ENCODE data around the gene DDX31. TPM values are rescaled to one million over a fixed set of nuclear protein-coding genes. Genes with fewer than 3 reads are reported as not detected.
"Not testable (repeated sequence)": the region's sequence is repeated elsewhere in the genome, so short reads cannot be mapped to it uniquely, and the experiment has no call there.

Gene DDX31
- total and polyA plus RNA-seq, 2 donors = 9.9 to 11.8 TPM

- H3K4me3 ChIP-seq (ENCODE audit: low read length in 2 of 2) = no peak overlapping the region
- DNase-seq (ENCODE audit: low read depth in 6 of 9, low spot score in 9 of 9) = no peak
- peaks cover 48 to 91% of the 10 kb centered on the region in 2 donors for H3K27me3 ChIP-seq (ENCODE audit: control insufficient read depth in 2 of 2, insufficient read depth in 1 of 2, low read length in 1 of 2)
- no peak overlapping the region for H3K27ac ChIP-seq (ENCODE audit: low read depth in 1 of 2, low read length in 1 of 2)
- H3K4me1 ChIP-seq (ENCODE audit: control insufficient read depth in 2 of 2, insufficient read depth in 2 of 2, low read length in 2 of 2) = peaks cover 4 to 9% of the 10 kb centered on the region in 2 donors
- H3K36me3 ChIP-seq (ENCODE audit: control insufficient read depth in 2 of 2, insufficient read depth in 2 of 2, low read length in 1 of 2) = no peaks in the 10 kb centered on the region
- H3K9me3 ChIP-seq (ENCODE audit: control insufficient read depth in 2 of 2, insufficient read depth in 1 of 2, low read length in 1 of 2) = no peaks in the 10 kb centered on the region
Measured at GRCh38 chr9:132577119-132577518, 92.7 kb downstream of the DDX31 start.

GRCh38 chr9:132575811-132576210 lies 94.0 kb downstream of the DDX31 start:
- Histone ChIP-seq H3K4me3 (ENCODE audit: low read length in 2 of 2) (no peak overlapping the region), H3K36me3 (ENCODE audit: control insufficient read depth in 2 of 2, insufficient read depth in 2 of 2, low read length in 1 of 2) (no peaks in the 10 kb centered on the region), H3K27me3 (ENCODE audit: control insufficient read depth in 2 of 2, insufficient read depth in 1 of 2, low read length in 1 of 2) (peaks cover 37 to 89% of the 10 kb centered on the region in 2 donors), H3K4me1 (ENCODE audit: control insufficient read depth in 2 of 2, insufficient read depth in 2 of 2, low read length in 2 of 2) (no peaks in the 10 kb centered on the region), H3K27ac (ENCODE audit: low read depth in 1 of 2, low read length in 1 of 2) (no peak overlapping the region), H3K9me3 (ENCODE audit: control insufficient read depth in 2 of 2, insufficient read depth in 1 of 2, low read length in 1 of 2) (no peaks in the 10 kb centered on the region)
- 85% methylated on average over 5 of the region's 5 CpGs for WGBS
- DNase-seq (ENCODE audit: low read depth in 6 of 9, low spot score in 9 of 9) = no peak

- WGBS = 15% methylated on average over 16 of the region's 16 CpGs
- no peaks in the 10 kb centered on the region for H3K9me3 ChIP-seq (ENCODE audit: control insufficient read depth in 2 of 2, insufficient read depth in 1 of 2, low read length in 1 of 2)
- no peaks in the 10 kb centered on the region for H3K4me1 ChIP-seq (ENCODE audit: control insufficient read depth in 2 of 2, insufficient read depth in 2 of 2, low read length in 2 of 2)
- peak in 7 of 9 donors; percentile 6 to 54 (median 25) for DNase-seq (ENCODE audit: low read depth in 6 of 9, low spot score in 9 of 9)
- no peaks in the 10 kb centered on the region for H3K36me3 ChIP-seq (ENCODE audit: control insufficient read depth in 2 of 2, insufficient read depth in 2 of 2, low read length in 1 of 2)
- no peak overlapping the region for H3K27ac ChIP-seq (ENCODE audit: low read depth in 1 of 2, low read length in 1 of 2)
- H3K4me3 ChIP-seq (ENCODE audit: low read length in 2 of 2) = no peak overlapping the region
- H3K27me3 ChIP-seq (ENCODE audit: control insufficient read depth in 2 of 2, insufficient read depth in 1 of 2, low read length in 1 of 2) = peaks cover 30 to 82% of the 10 kb centered on the region in 2 donors
Measured at GRCh38 chr9:132575005-132575609, 94.7 kb downstream of the DDX31 start.

DNA sequence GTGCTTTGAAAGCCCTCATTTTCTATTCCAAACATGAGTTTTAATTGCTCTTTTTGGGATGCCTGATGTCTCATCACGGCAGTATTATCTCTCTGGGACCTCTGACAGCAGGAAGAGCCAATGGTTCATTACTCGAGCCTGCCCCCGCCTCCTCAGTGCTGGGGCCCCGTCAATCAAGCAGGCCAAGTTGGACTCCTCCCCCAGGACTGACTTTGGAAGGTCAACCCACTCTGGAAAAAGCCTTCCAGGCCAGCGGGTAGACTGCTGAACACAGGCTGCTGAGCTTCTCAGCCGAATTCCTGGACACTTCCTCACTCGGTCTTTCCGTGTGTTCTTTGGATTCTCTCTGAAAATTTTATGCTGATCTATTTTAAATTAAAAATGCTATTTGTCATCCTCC lies 96.9 kb downstream of the DDX31 start:
- H3K27me3 ChIP-seq (ENCODE audit: control insufficient read depth in 2 of 2, insufficient read depth in 1 of 2, low read length in 1 of 2) = peaks cover 8 to 60% of the 10 kb centered on the region in 2 donors
- DNase-seq (ENCODE audit: low read depth in 6 of 9, low spot score in 9 of 9) = no peak
- 49% methylated on average over 8 of the region's 8 CpGs for WGBS
- no peaks in the 10 kb centered on the region for H3K4me1 ChIP-seq (ENCODE audit: control insufficient read depth in 2 of 2, insufficient read depth in 2 of 2, low read length in 2 of 2)
- H3K36me3 ChIP-seq (ENCODE audit: control insufficient read depth in 2 of 2, insufficient read depth in 2 of 2, low read length in 1 of 2) = no peaks in the 10 kb centered on the region
- no peak overlapping the region for H3K27ac ChIP-seq (ENCODE audit: low read depth in 1 of 2, low read length in 1 of 2)
- no peak overlapping the region for H3K4me3 ChIP-seq (ENCODE audit: low read length in 2 of 2)
- no peaks in the 10 kb centered on the region for H3K9me3 ChIP-seq (ENCODE audit: control insufficient read depth in 2 of 2, insufficient read depth in 1 of 2, low read length in 1 of 2)

GRCh38 chr9:132571806-132572600 lies 97.8 kb downstream of the DDX31 start:
- H3K4me3 ChIP-seq (ENCODE audit: low read length in 2 of 2) = no peak overlapping the region
- 82% methylated on average over 15 of the region's 15 CpGs for WGBS
- H3K27ac ChIP-seq (ENCODE audit: low read depth in 1 of 2, low read length in 1 of 2) = no peak overlapping the region
- peaks cover 0 to 55% of the 10 kb centered on the region in 2 donors for H3K27me3 ChIP-seq (ENCODE audit: control insufficient read depth in 2 of 2, insufficient read depth in 1 of 2, low read length in 1 of 2)
- no peaks in the 10 kb centered on the region for H3K9me3 ChIP-seq (ENCODE audit: control insufficient read depth in 2 of 2, insufficient read depth in 1 of 2, low read length in 1 of 2)
- DNase-seq (ENCODE audit: low read depth in 6 of 9, low spot score in 9 of 9) = no peak
- no peaks in the 10 kb centered on the region for H3K4me1 ChIP-seq (ENCODE audit: control insufficient read depth in 2 of 2, insufficient read depth in 2 of 2, low read length in 2 of 2)
- no peaks in the 10 kb centered on the region for H3K36me3 ChIP-seq (ENCODE audit: control insufficient read depth in 2 of 2, insufficient read depth in 2 of 2, low read length in 1 of 2)

- WGBS = 91% methylated on average over 2 of the region's 2 CpGs
Measured at GRCh38 chr9:132568787-132569186, 101.0 kb downstream of the DDX31 start.

DNA sequence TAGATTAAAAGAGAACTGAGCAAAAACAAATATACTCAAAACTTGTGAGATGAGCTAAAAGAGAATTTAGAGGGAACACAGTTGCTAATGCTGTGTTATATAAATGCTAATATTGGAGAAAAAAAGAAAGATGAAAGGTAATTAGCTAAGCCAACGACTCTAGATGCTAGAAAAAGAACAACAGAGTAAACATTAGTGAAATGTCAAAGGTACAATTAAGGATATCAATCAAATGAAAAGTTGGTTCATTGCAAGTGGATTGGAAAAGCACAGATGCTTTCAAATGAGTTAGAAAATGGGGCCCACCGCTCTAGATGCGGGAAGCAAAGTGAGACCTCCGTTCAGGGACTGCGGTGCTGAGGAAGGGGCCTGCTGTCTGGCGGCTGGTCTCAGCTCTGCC lies 105.3 kb downstream of the DDX31 start:
- peaks cover 0 to 2% of the 10 kb centered on the region in 2 donors for H3K4me1 ChIP-seq (ENCODE audit: control insufficient read depth in 2 of 2, insufficient read depth in 2 of 2, low read length in 2 of 2)
- H3K4me3 ChIP-seq (ENCODE audit: low read length in 2 of 2) = no peak overlapping the region
- peaks cover 2 to 45% of the 10 kb centered on the region in 2 donors for H3K27me3 ChIP-seq (ENCODE audit: control insufficient read depth in 2 of 2, insufficient read depth in 1 of 2, low read length in 1 of 2)
- no peak overlapping the region for H3K27ac ChIP-seq (ENCODE audit: low read depth in 1 of 2, low read length in 1 of 2)
- 83% methylated on average over 6 of the region's 6 CpGs for WGBS
- DNase-seq (ENCODE audit: low read depth in 6 of 9, low spot score in 9 of 9) = no peak
- no peaks in the 10 kb centered on the region for H3K36me3 ChIP-seq (ENCODE audit: control insufficient read depth in 2 of 2, insufficient read depth in 2 of 2, low read length in 1 of 2)
- H3K9me3 ChIP-seq (ENCODE audit: control insufficient read depth in 2 of 2, insufficient read depth in 1 of 2, low read length in 1 of 2) = no peaks in the 10 kb centered on the region

More at GRCh38 chr9:132568787-132569186, 101.0 kb downstream of the DDX31 start:
- not testable (repeated sequence) for DNase-seq (ENCODE audit: low read depth in 6 of 9, low spot score in 9 of 9); H3K9me3 ChIP-seq (ENCODE audit: control insufficient read depth in 2 of 2, insufficient read depth in 1 of 2, low read length in 1 of 2); H3K4me3 ChIP-seq (ENCODE audit: low read length in 2 of 2); H3K4me1 ChIP-seq (ENCODE audit: control insufficient read depth in 2 of 2, insufficient read depth in 2 of 2, low read length in 2 of 2); H3K36me3 ChIP-seq (ENCODE audit: control insufficient read depth in 2 of 2, insufficient read depth in 2 of 2, low read length in 1 of 2); H3K27ac ChIP-seq (ENCODE audit: low read depth in 1 of 2, low read length in 1 of 2)
- H3K27me3 ChIP-seq (ENCODE audit: control insufficient read depth in 2 of 2, insufficient read depth in 1 of 2, low read length in 1 of 2) = peaks cover 0 to 34% of the 10 kb centered on the region in 2 donors

DNA sequence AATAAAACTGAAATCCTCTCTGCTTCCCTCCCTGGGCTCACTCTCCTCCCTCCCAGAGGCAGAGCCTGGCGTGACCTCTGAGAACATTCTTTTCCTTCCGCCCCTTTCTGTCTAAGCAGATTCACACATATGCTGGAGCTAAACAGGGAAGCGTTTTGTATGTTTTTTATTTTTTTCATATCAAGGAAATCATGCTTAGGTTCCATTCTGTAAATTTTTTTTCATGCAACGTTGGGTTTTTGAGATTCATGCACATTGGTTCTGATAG lies 107.5 kb downstream of the DDX31 start:
- DNase-seq (ENCODE audit: low read depth in 6 of 9, low spot score in 9 of 9) = no peak
- no peak overlapping the region for H3K4me3 ChIP-seq (ENCODE audit: low read length in 2 of 2)
- peaks cover 0 to 2% of the 10 kb centered on the region in 2 donors for H3K4me1 ChIP-seq (ENCODE audit: control insufficient read depth in 2 of 2, insufficient read depth in 2 of 2, low read length in 2 of 2)
- no peak overlapping the region for H3K27ac ChIP-seq (ENCODE audit: low read depth in 1 of 2, low read length in 1 of 2)
- H3K27me3 ChIP-seq (ENCODE audit: control insufficient read depth in 2 of 2, insufficient read depth in 1 of 2, low read length in 1 of 2) = peaks cover 2 to 46% of the 10 kb centered on the region in 2 donors
- WGBS = 63% methylated on average over 4 of the region's 4 CpGs
- H3K9me3 ChIP-seq (ENCODE audit: control insufficient read depth in 2 of 2, insufficient read depth in 1 of 2, low read length in 1 of 2) = no peaks in the 10 kb centered on the region
- no peaks in the 10 kb centered on the region for H3K36me3 ChIP-seq (ENCODE audit: control insufficient read depth in 2 of 2, insufficient read depth in 2 of 2, low read length in 1 of 2)

DNA sequence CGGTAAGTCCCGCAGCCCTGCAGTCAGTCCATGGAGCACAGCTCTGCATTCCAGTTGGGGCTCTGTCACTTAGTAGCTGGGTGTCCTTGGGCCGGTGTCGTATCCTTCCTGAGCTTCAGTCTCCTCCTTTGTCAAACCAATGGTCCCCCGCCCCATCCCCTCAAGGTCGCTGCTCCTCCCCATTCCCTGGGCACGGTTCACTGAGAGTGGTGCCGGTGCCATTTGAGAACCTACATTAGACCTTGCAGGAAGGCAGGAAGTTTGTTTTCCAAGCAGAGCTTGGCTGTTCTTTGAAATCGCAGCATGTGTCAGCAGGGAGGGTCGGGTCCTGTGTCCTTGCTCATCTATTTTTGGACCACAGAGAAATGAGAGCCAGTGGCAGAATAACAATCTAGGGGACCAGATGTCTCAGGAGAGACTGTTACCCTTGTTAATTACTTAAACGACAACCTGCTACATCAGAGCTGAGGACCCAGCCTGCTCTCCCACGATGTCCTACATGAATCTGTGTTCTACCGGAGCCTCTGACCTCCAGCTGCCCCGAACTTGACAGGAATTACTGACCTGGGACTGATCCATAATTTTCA lies 109.1 kb downstream of the DDX31 start:
- H3K27ac ChIP-seq (ENCODE audit: low read depth in 1 of 2, low read length in 1 of 2) = no peak overlapping the region
- H3K4me3 ChIP-seq (ENCODE audit: low read length in 2 of 2) = no peak overlapping the region
- peaks cover 2 to 56% of the 10 kb centered on the region in 2 donors for H3K27me3 ChIP-seq (ENCODE audit: control insufficient read depth in 2 of 2, insufficient read depth in 1 of 2, low read length in 1 of 2)
- no peaks in the 10 kb centered on the region for H3K9me3 ChIP-seq (ENCODE audit: control insufficient read depth in 2 of 2, insufficient read depth in 1 of 2, low read length in 1 of 2)
- H3K36me3 ChIP-seq (ENCODE audit: control insufficient read depth in 2 of 2, insufficient read depth in 2 of 2, low read length in 1 of 2) = no peaks in the 10 kb centered on the region
- no peak for DNase-seq (ENCODE audit: low read depth in 6 of 9, low spot score in 9 of 9)
- peaks cover 0 to 2% of the 10 kb centered on the region in 2 donors for H3K4me1 ChIP-seq (ENCODE audit: control insufficient read depth in 2 of 2, insufficient read depth in 2 of 2, low read length in 2 of 2)
- WGBS = 46% methylated on average over 14 of the region's 14 CpGs
